HG02938 (cell line): ENCODE measurements around the gene LHX2.
"Not testable (repeated sequence)": the region's sequence is repeated elsewhere in the genome, so short reads cannot be mapped to it uniquely, and the experiment has no call there.

Source experiments
- ATAC-seq: cut with Tn5 transposase; IDR thresholded peaks from one replicate; pipeline ENCODE4 v1.9.1; 2021; ENCODE audit warnings: mild to moderate bottlenecking, moderate library complexity; ENCODE audit not compliant: unreplicated experiment

The LHX2 gene, protein sequence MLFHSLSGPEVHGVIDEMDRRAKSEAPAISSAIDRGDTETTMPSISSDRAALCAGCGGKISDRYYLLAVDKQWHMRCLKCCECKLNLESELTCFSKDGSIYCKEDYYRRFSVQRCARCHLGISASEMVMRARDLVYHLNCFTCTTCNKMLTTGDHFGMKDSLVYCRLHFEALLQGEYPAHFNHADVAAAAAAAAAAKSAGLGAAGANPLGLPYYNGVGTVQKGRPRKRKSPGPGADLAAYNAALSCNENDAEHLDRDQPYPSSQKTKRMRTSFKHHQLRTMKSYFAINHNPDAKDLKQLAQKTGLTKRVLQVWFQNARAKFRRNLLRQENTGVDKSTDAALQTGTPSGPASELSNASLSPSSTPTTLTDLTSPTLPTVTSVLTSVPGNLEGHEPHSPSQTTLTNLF

GRCh38 chr9:124011460-124012301, at the start of gene LHX2:
TSS of gene LHX2 (plus strand) at chr9:124011768. CDS start at chr9:124012349, 581 bp downstream.
- ATAC-seq = no peak

GRCh38 chr9:123964761-123965160, 46.8 kb upstream of the LHX2 start:
- no peak for ATAC-seq

DNA sequence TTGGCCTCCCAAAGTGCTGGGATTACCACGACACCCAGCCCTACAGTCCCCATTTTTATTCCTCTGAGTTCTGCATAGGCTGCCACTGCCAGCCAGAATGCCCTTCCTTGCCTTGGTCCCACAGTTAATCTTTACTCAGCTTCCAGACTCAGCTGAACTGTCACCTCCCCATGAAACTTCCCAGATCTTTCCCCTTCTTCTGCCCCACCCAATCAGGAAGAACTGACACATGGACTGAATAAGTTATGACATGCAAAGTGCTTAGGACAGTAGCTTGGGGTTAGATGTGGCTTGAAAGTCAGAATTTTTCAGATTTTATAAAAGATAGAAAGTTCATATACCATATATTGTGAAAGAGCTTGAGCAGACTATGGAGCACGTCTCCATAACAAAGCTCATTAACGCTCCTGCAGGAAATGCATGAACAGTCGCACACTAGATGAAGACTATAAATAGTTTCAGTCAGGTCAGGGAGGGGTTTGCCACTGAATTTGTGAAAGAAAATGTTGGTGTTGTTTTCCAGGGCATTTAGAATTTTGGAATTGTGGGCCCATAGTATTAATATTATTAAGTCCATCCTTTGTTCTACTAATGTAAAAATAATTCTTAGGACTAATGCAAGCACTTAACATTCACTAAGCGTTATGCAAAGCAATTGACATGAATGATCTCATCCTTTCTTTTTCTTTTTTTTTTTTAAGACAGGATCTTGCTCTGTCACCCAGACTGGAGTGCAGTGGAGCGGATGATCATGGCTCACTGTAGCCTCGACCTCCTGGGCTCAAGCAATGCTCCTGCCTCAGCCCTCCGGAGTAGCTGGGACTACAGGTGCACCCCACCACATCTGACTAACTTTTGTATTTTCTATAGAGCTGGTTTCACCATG, 45.5 kb upstream of the LHX2 start:
- no peak for ATAC-seq

- ATAC-seq = no peak
Measured at GRCh38 chr9:123967323-123967722, 44.2 kb upstream of the LHX2 start.

DNA sequence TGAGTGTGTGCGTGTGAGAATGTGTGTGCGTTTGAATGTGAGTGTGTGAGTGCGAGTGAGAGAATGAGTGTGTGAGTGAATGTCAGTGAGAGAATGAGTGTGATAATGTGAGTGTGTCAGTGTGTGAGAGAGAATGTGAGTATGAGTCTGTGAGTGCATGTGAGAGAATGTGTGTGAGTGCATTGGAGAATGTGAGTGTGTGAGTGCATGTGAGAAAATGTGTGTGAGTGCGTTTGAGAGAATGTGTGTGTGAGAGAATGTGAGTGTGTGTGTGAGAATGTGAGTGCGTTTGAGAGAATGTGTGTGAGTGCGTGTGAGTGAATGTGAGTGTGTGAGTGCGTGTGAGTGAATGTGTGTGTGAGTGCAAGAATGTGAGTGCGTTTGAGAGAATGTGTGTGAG, 39.0 kb upstream of the LHX2 start:
- ATAC-seq = no peak

DNA sequence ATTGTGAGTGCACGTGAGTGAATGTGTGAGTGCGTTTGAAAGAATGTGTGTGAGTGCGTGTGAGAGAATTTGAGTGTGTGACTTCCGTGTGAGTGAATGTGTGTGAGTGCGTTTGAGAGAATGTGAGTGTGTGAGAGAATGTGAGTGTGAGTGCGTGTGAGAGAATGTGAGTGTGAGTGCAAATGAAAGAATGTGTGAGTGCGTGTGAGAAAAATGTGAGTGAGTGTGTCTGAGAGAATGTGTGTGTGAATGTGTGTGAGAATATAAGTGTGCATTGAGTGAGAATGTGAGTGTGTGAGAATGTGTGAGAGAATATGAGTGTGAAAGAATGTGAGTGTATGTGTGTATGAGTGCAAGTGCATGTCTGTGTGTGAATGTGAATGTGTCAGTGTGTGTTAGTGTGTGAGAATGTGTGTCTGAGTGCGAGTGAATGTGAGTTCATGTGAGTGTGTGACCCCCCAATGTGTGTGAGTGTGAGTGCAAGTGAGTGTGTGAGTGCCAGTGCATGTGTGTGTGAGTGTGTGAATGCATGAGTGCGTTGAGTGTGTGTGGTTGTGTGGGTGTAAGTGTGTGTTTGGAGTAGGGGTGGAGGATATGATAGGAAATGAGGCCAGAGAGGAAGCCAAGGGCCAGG, 37.9 kb upstream of the LHX2 start:
- no peak for ATAC-seq

- no peak for ATAC-seq
Measured at GRCh38 chr9:123974471-123974870, 37.1 kb upstream of the LHX2 start.

GRCh38 chr9:123975871-123976270, 35.7 kb upstream of the LHX2 start:
- no peak for ATAC-seq

- ATAC-seq = not testable (repeated sequence)
Measured at GRCh38 chr9:123976579-123976978, 35.0 kb upstream of the LHX2 start.

GRCh38 chr9:123978981-123979380, 32.6 kb upstream of the LHX2 start:
- ATAC-seq = no peak

GRCh38 chr9:123982535-123982934, 29.0 kb upstream of the LHX2 start:
- no peak for ATAC-seq

- ATAC-seq = no peak
Measured at GRCh38 chr9:123983047-123983446, 28.5 kb upstream of the LHX2 start.

- no peak for ATAC-seq
Measured at GRCh38 chr9:123984802-123985201, 26.8 kb upstream of the LHX2 start.

DNA sequence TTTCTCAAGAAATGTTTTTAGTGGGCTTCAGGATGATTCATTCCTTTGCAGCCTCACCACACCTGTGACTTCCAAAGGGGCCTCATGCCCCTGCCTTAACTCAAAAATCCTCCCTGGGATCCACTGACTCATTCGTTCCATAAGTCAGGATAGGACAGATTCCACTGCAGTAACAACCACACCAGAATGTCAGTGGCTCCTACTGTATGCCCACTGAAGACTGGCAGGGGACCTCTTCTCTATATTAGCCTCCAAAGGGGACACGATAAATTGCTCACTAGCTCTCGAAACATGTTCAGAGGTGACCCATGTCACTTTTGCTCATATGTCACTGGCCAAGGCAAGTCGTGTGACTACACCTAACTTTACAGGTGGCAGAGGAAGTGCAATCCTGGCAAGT, 25.7 kb upstream of the LHX2 start:
- ATAC-seq = no peak

GRCh38 chr9:123990427-123990826, 21.1 kb upstream of the LHX2 start:
- no peak for ATAC-seq

DNA sequence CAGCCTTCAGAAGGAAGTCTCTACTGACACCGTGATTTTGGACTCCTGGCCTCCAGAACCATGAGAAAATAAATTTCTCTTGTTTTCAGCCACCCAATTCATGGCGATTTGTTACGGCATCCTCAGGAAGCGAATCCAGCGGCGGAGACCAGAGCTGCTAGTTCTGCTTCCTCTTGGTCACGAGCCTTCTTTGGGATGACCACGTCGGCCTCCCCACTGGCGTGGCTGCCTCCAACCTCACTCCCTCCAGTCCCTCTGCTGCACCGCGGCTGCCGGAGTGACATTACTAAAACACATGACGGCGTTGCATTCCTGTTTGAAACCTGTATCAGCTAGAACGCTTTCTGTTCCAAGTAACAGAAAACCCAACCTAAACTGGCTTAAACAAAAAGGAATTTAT, 18.9 kb upstream of the LHX2 start:
- not testable (repeated sequence) for ATAC-seq

GRCh38 chr9:123996731-123997421, 14.7 kb upstream of the LHX2 start:
- ATAC-seq = no peak

GRCh38 chr9:123997665-123998277, 13.8 kb upstream of the LHX2 start:
- ATAC-seq = no peak

DNA sequence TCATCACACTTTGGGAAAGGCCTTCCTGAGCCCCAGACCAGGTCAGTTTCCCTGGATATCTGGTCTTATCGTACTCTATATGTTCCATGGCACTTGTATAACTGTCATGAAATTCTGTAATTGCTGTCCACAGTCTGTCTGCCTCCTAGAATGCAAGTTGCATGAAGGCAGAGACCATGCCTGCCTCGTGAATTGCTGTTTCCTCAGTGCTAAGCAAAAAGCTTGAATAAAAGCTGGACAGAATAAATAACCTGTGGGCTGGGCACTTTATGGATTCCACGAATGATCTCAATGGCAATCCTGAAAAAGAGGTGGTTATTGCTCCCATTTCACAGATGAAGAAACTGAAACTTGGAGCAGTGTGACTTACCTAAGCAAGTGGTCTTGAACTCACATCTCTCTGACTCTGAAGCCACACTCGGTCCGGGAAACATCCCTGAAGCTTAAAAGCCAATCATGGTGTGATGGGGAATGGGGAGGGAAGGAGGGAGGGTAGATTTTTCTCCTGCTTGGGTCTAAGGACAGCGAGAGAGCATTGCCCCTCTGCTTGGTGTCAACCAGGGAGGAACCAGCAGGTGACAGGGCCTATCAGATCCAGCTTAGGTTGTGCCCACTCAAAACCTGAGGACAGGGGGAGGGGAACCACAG, 13.2 kb upstream of the LHX2 start:
- no peak for ATAC-seq
